DND-41 (cell line): Measurements from ENCODE around the gene DRC3.

ENCODE experiments used
- ATAC-seq: fragments of 200-7000 bp; cut with Tn5 transposase; 3 replicates; pipeline ENCODE4 v1.9.1; 2021; ENCODE audit warnings: low read depth; ENCODE audit not compliant: insufficient read depth
- DNase-seq: peaks from one replicate; pipeline ENCODE4 v3.0.0-alpha.2; 2020
- H2AFZ ChIP-seq: 2 replicates; pipeline ENCODE4 v1.6.0; 2012; ENCODE audit warnings: low read depth, low read length
- H3K27ac ChIP-seq: 2 replicates; pipeline ENCODE4 v1.5.1; 2012; ENCODE audit warnings: low read length, inconsistent platforms
- H3K27me3 ChIP-seq: fragments of 200-600 bp; sonication (generic); 2 replicates; pipeline ENCODE4 v1.6.0; 2012; ENCODE audit warnings: low read length, mild to moderate bottlenecking, inconsistent platforms; ENCODE audit not compliant: insufficient read depth, poor library complexity
- H3K36me3 ChIP-seq: 2 replicates; pipeline ENCODE4 v1.5.1; 2012; ENCODE audit warnings: low read length, inconsistent platforms; ENCODE audit not compliant: insufficient read depth
- H3K4me1 ChIP-seq: 2 replicates; pipeline ENCODE4 v1.5.1; 2012; ENCODE audit warnings: mild to moderate bottlenecking, low read length; ENCODE audit not compliant: insufficient read depth
- H3K4me2 ChIP-seq: 2 replicates; pipeline ENCODE4 v1.6.0; 2012; ENCODE audit warnings: mild to moderate bottlenecking, moderate library complexity, low read length, inconsistent platforms; ENCODE audit not compliant: insufficient read depth
- H3K4me3 ChIP-seq, 2 experiments: fragments of 200-600 bp in 1 of 2; shearing (Covaris generic) in 1 of 2; 2 replicates each; pipeline ENCODE4 v1.5.1; 2012 to 2016; ENCODE audit warnings: inconsistent platforms in 2 of 2, low read length in 2 of 2, mild to moderate bottlenecking in 2 of 2, low read depth in 1 of 2, moderate library complexity in 1 of 2
- H3K79me2 ChIP-seq: 2 replicates; pipeline ENCODE4 v1.6.0; 2012; ENCODE audit warnings: low read length, inconsistent platforms; ENCODE audit not compliant: insufficient read depth
- H3K9ac ChIP-seq: 2 replicates; pipeline ENCODE4 v1.6.0; 2012; ENCODE audit warnings: low read depth, mild to moderate bottlenecking, inconsistent platforms, low read length, moderate library complexity
- H3K9me3 ChIP-seq: 2 replicates; pipeline ENCODE4 v1.5.1; 2012; ENCODE audit warnings: low read length, moderate library complexity, mild to moderate bottlenecking, inconsistent platforms; ENCODE audit not compliant: insufficient read depth, severe bottlenecking
- H4K20me1 ChIP-seq: 2 replicates; pipeline ENCODE4 v1.6.0; 2012; ENCODE audit warnings: low read length; ENCODE audit not compliant: insufficient read depth
- EZH2 ChIP-seq: IDR thresholded peaks from 3 replicates; pipeline ENCODE4 v1.6.1; 2012; ENCODE audit warnings: borderline replicate concordance, low read depth, mild to moderate bottlenecking, moderate library complexity, low read length, inconsistent platforms; ENCODE audit not compliant: severe bottlenecking
- TF ChIP-seq, protein P1 (sequence below): IDR thresholded peaks from 2 replicates; pipeline ENCODE4 v1.5.1; 2012; ENCODE audit warnings: borderline replicate concordance, low read length, moderate library complexity, mild to moderate bottlenecking; ENCODE audit not compliant: poor library complexity, severe bottlenecking; ENCODE audit errors: extremely low read depth

The DRC3 gene

DNA sequence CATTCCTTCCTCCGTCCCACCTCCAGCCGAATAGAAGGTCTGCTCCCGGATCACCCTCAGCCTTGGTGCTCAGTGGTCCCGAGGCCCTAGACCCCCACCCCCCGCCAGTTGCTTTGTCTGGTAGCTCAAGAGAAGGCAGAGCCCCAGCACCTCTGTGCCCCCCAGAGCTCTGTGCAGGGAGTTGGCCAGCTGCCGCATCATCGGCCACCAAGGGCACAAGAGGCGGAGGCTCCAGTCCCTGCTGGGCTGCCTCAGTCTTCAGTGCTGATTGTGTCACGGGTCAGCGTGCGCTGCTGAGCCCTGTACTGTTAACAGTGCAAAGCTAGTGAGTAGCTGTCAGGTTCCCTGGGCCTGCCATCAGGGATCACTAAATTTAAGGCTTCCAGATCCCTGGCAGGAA, 92.9 kb downstream of the DRC3 start:
- H3K27me3 ChIP-seq = no peaks in the 10 kb centered on the region
- ATAC-seq (no peak), DNase-seq (no peak)
- no peaks in the 10 kb centered on the region for H3K4me1 ChIP-seq
- H3K4me3 ChIP-seq = no peak overlapping the region
- no peaks in the 10 kb centered on the region for H3K79me2 ChIP-seq
- no peaks in the 10 kb centered on the region for H4K20me1 ChIP-seq
- H3K9ac ChIP-seq = no peak overlapping the region
- peaks cover 59% of the 10 kb centered on the region for H3K36me3 ChIP-seq
- TF ChIP-seq, protein P1, sequence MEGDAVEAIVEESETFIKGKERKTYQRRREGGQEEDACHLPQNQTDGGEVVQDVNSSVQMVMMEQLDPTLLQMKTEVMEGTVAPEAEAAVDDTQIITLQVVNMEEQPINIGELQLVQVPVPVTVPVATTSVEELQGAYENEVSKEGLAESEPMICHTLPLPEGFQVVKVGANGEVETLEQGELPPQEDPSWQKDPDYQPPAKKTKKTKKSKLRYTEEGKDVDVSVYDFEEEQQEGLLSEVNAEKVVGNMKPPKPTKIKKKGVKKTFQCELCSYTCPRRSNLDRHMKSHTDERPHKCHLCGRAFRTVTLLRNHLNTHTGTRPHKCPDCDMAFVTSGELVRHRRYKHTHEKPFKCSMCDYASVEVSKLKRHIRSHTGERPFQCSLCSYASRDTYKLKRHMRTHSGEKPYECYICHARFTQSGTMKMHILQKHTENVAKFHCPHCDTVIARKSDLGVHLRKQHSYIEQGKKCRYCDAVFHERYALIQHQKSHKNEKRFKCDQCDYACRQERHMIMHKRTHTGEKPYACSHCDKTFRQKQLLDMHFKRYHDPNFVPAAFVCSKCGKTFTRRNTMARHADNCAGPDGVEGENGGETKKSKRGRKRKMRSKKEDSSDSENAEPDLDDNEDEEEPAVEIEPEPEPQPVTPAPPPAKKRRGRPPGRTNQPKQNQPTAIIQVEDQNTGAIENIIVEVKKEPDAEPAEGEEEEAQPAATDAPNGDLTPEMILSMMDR = no peak
- TF ChIP-seq EZH2 = no peak
- no peak overlapping the region for H3K27ac ChIP-seq
- H2AFZ ChIP-seq = no peak overlapping the region
- H3K4me2 ChIP-seq = no peak overlapping the region
- H3K9me3 ChIP-seq = no peaks in the 10 kb centered on the region
